ENCODE data around the gene ATF6. TPM values are rescaled to one million over a fixed set of nuclear protein-coding genes. Genes with fewer than 3 reads are reported as not detected.

ATF6 gene
- total RNA-seq, 1 experiment from 2014 or later, result 10.6 TPM

DNA sequence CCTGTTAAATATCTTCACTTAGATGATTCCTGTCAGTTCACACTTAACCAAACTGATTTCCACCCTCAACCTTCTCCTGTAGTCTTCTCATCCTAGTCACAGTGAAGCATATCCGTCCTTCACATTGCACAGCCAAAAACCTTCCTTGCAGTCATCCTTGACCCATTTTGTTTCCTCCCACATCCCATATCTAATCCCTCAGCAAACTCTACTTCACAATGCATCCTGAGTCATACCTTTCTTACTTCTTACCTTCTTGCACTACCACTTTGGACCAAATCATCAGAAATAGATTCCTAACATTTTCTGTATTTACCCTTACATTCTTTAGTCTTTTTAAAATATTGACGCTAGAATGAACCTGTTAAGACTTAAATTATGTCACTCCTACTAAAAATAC is 170.7 kb downstream of the ATF6 start:
- H3K4me3 Mint-ChIP-seq, result no peak overlapping the region
- no peaks in the 10 kb centered on the region for H3K4me1 Mint-ChIP-seq
- no peak overlapping the region for H3K27ac Mint-ChIP-seq
- no peak for ATAC-seq
- ChIA-PET POLR2A (no interaction called here), CTCF (no interaction called here)
- H3K36me3 Mint-ChIP-seq, result no peaks in the 10 kb centered on the region
- H3K27me3 Mint-ChIP-seq (ENCODE audit: low read depth), result no peaks in the 10 kb centered on the region
- H3K9me3 Mint-ChIP-seq, result no peaks in the 10 kb centered on the region
- DNase-seq (ENCODE audit: low spot score), result no peak
- TF ChIP-seq CREB1 (CRISPR knock-in tag; IDR thresholded peaks at IDR 0.05), result no peak
- no peak for TF ChIP-seq NFATC4 (CRISPR knock-in tag; IDR thresholded peaks at IDR 0.05)
- no peak for TF ChIP-seq SMAD3 (CRISPR knock-in tag; IDR thresholded peaks at IDR 0.05; ENCODE audit: borderline replicate concordance)
- no peak for TF ChIP-seq IRF1 (CRISPR knock-in tag; IDR thresholded peaks at IDR 0.05)
- TF ChIP-seq, protein P1, sequence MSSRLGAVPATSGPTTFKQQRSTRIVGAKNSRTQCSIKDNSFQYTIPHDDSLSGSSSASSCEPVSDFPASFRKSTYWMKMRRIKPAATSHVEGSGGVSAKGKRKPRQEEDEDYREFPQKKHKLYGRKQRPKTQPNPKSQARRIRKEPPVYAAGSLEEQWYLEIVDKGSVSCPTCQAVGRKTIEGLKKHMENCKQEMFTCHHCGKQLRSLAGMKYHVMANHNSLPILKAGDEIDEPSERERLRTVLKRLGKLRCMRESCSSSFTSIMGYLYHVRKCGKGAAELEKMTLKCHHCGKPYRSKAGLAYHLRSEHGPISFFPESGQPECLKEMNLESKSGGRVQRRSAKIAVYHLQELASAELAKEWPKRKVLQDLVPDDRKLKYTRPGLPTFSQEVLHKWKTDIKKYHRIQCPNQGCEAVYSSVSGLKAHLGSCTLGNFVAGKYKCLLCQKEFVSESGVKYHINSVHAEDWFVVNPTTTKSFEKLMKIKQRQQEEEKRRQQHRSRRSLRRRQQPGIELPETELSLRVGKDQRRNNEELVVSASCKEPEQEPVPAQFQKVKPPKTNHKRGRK (CRISPR knock-in tag; IDR thresholded peaks at IDR 0.05; ENCODE audit: borderline replicate concordance), result no peak
- no peak for TF ChIP-seq RORB (CRISPR knock-in tag; IDR thresholded peaks at IDR 0.05)
- no peak for TF ChIP-seq EMX1 (CRISPR knock-in tag; IDR thresholded peaks at IDR 0.05)
- no peak for TF ChIP-seq TCF7 (CRISPR knock-in tag; IDR thresholded peaks at IDR 0.05; ENCODE audit: low read depth)
- TF ChIP-seq ZNF138 (CRISPR knock-in tag; conservative IDR thresholded peaks at IDR 0.05), result no peak
- no peak for TF ChIP-seq OVOL2 (CRISPR knock-in tag; IDR thresholded peaks at IDR 0.05; ENCODE audit: borderline replicate concordance)
- TF ChIP-seq PRRX2 (CRISPR knock-in tag; IDR thresholded peaks at IDR 0.05), result no peak
- no peak for TF ChIP-seq NR3C1 (CRISPR knock-in tag; conservative IDR thresholded peaks at IDR 0.05; ENCODE audit: low read depth)
- TF ChIP-seq ZNF532 (CRISPR knock-in tag; IDR thresholded peaks at IDR 0.05; ENCODE audit: borderline replicate concordance), result no peak
- TF ChIP-seq USF2 (CRISPR knock-in tag; IDR thresholded peaks at IDR 0.05), result no peak
- TF ChIP-seq, protein P2, sequence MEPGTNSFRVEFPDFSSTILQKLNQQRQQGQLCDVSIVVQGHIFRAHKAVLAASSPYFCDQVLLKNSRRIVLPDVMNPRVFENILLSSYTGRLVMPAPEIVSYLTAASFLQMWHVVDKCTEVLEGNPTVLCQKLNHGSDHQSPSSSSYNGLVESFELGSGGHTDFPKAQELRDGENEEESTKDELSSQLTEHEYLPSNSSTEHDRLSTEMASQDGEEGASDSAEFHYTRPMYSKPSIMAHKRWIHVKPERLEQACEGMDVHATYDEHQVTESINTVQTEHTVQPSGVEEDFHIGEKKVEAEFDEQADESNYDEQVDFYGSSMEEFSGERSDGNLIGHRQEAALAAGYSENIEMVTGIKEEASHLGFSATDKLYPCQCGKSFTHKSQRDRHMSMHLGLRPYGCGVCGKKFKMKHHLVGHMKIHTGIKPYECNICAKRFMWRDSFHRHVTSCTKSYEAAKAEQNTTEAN (CRISPR knock-in tag; IDR thresholded peaks at IDR 0.05), result no peak

- ChIA-PET POLR2A (no interaction called here), CTCF (interaction anchor here (0.5 kb wide), 1 partner anchor 567 kb away, joined by 3 read pairs; no protein-coding TSS in a partner anchor)
- Mint-ChIP-seq H3K27me3 (ENCODE audit: low read depth) (no peaks in the 10 kb centered on the region), H3K36me3 (no peaks in the 10 kb centered on the region), H3K4me1 (peaks cover 5% of the 10 kb centered on the region), H3K4me3 (no peak overlapping the region), H3K9me3 (no peaks in the 10 kb centered on the region), H3K27ac (no peak overlapping the region)
- DNase-seq (ENCODE audit: low spot score) (no peak), ATAC-seq (no peak)
- TF ChIP-seq TEAD1 (CRISPR knock-in tag; IDR thresholded peaks at IDR 0.05), result no peak
- no peak for TF ChIP-seq ZNF263 (CRISPR knock-in tag; IDR thresholded peaks at IDR 0.05; ENCODE audit: low read depth)
- no peak for TF ChIP-seq ZNF219 (CRISPR knock-in tag; IDR thresholded peaks at IDR 0.05; ENCODE audit: borderline replicate concordance)
- TF ChIP-seq, protein P3, sequence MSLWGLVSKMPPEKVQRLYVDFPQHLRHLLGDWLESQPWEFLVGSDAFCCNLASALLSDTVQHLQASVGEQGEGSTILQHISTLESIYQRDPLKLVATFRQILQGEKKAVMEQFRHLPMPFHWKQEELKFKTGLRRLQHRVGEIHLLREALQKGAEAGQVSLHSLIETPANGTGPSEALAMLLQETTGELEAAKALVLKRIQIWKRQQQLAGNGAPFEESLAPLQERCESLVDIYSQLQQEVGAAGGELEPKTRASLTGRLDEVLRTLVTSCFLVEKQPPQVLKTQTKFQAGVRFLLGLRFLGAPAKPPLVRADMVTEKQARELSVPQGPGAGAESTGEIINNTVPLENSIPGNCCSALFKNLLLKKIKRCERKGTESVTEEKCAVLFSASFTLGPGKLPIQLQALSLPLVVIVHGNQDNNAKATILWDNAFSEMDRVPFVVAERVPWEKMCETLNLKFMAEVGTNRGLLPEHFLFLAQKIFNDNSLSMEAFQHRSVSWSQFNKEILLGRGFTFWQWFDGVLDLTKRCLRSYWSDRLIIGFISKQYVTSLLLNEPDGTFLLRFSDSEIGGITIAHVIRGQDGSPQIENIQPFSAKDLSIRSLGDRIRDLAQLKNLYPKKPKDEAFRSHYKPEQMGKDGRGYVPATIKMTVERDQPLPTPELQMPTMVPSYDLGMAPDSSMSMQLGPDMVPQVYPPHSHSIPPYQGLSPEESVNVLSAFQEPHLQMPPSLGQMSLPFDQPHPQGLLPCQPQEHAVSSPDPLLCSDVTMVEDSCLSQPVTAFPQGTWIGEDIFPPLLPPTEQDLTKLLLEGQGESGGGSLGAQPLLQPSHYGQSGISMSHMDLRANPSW (CRISPR knock-in tag; conservative IDR thresholded peaks at IDR 0.05; ENCODE audit: low read depth), result no peak
- TF ChIP-seq TCF7 (CRISPR knock-in tag; IDR thresholded peaks at IDR 0.05; ENCODE audit: low read depth), result no peak
- TF ChIP-seq, protein P4, sequence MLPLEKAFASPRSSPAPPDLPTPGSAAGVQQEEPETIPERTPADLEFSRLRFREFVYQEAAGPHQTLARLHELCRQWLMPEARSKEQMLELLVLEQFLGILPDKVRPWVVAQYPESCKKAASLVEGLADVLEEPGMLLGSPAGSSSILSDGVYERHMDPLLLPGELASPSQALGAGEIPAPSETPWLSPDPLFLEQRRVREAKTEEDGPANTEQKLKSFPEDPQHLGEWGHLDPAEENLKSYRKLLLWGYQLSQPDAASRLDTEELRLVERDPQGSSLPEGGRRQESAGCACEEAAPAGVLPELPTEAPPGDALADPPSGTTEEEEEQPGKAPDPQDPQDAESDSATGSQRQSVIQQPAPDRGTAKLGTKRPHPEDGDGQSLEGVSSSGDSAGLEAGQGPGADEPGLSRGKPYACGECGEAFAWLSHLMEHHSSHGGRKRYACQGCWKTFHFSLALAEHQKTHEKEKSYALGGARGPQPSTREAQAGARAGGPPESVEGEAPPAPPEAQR (CRISPR knock-in tag; IDR thresholded peaks at IDR 0.05), result no peak
- TF ChIP-seq, protein P2 (CRISPR knock-in tag; IDR thresholded peaks at IDR 0.05), result no peak
Measured at GRCh38 chr1:161940866-161941591, 174.9 kb downstream of the ATF6 start.

Data from WTC11 (cell line).